NT2/D1 (cell line): Measurements from ENCODE around the gene COMMD2.
A peak's percentile ranks its signal among the peaks of the same experiment; 100 is the strongest.

ENCODE experiments used
- DNase-seq: peaks from one replicate; pipeline ENCODE4 v3.0.0-alpha.2; 2011; ENCODE audit warnings: low read depth, low spot score
- H3K27me3 ChIP-seq: 2 replicates; pipeline ENCODE4 v1.6.0; 2011; ENCODE audit warnings: mild to moderate bottlenecking; ENCODE audit not compliant: insufficient read length, insufficient read depth
- H3K36me3 ChIP-seq: 2 replicates; pipeline ENCODE4 v1.6.1; 2011; ENCODE audit warnings: mild to moderate bottlenecking, low read length, mixed read lengths; ENCODE audit not compliant: insufficient read depth, insufficient read length
- H3K4me1 ChIP-seq: 2 replicates; pipeline ENCODE4 v1.5.1; 2011; ENCODE audit not compliant: insufficient read depth, insufficient read length
- H3K4me3 ChIP-seq: 2 replicates; pipeline ENCODE4 v1.5.1; 2011; ENCODE audit warnings: low read depth; ENCODE audit not compliant: insufficient read length
- H3K9ac ChIP-seq: 2 replicates; pipeline ENCODE4 v1.6.0; 2011; ENCODE audit warnings: low read depth; ENCODE audit not compliant: insufficient read length
- H3K9me3 ChIP-seq: 2 replicates; pipeline ENCODE4 v1.5.1; 2011; ENCODE audit warnings: mild to moderate bottlenecking, low read length; ENCODE audit not compliant: insufficient read depth
- SUZ12 ChIP-seq: IDR thresholded peaks from 2 replicates; pipeline ENCODE4 v1.6.1; 2011; ENCODE audit not compliant: insufficient read length, insufficient read depth; ENCODE audit errors: extremely low read depth
- YY1 ChIP-seq: IDR thresholded peaks from 2 replicates; pipeline ENCODE4 v1.6.1; 2011; ENCODE audit not compliant: insufficient read length, insufficient read depth
- ZNF274 ChIP-seq: IDR thresholded peaks from 2 replicates; pipeline ENCODE4 v1.6.1; 2011; ENCODE audit warnings: mild to moderate bottlenecking, low read depth, low read length

Gene COMMD2

DNA sequence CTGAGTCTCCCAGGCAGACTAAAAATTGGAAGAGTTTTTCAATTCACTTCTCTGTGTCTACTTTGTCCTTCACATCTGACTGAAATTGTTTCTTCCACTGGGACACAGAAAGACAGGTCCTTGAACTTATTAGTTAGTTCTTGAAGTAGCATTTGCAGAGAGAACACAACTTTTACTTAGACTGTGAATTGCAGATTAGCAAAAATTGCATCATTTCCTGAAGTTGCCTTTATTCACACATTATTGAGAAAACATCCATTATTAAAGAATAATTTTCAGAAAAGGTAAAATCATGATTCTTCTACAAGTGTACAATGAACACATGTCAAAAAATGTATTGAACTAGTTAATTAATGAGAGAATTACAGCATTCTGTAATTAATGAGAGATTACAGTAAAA, 1.4 kb upstream of the COMMD2 start:
- DNase-seq = no peak
- Histone ChIP-seq H3K9me3 (no peaks in the 10 kb centered on the region), H3K4me1 (no peaks in the 10 kb centered on the region)

DNA sequence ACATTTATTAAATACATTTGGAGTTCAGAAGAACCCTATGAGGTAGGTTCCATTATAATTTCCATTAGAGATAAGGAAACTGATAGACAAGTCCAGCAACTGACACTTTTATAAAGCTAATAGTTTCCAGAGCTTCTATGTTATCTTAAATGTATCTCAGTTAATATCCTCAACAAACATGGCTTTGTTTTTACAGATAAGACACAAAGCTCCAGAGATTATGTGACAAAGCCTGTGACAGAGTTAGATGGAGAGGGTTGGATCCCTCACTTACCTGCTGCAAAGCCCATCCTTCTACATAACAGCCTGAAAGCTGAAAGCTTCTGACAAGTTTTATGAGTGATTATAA, 473 bp upstream of the COMMD2 start:
- Histone ChIP-seq H3K4me3 (peak overlapping the region; percentile 92), H3K9ac (no peak overlapping the region), H3K9me3 (no peaks in the 10 kb centered on the region), H3K36me3 (peaks cover 35% of the 10 kb centered on the region), H3K27me3 (no peaks in the 10 kb centered on the region), H3K4me1 (no peaks in the 10 kb centered on the region)
- no peak for TF ChIP-seq YY1
- no peak for TF ChIP-seq ZNF274
- TF ChIP-seq SUZ12 = no peak
- DNase-seq = no peak

More for the DNA sequence above, 1.4 kb upstream of the COMMD2 start:
- H3K36me3 ChIP-seq = peaks cover 26% of the 10 kb centered on the region
- no peak for TF ChIP-seq YY1
- TF ChIP-seq ZNF274 = no peak
- TF ChIP-seq SUZ12 = no peak
- no peaks in the 10 kb centered on the region for H3K27me3 ChIP-seq
- no peak overlapping the region for H3K9ac ChIP-seq
- no peak overlapping the region for H3K4me3 ChIP-seq

DNA sequence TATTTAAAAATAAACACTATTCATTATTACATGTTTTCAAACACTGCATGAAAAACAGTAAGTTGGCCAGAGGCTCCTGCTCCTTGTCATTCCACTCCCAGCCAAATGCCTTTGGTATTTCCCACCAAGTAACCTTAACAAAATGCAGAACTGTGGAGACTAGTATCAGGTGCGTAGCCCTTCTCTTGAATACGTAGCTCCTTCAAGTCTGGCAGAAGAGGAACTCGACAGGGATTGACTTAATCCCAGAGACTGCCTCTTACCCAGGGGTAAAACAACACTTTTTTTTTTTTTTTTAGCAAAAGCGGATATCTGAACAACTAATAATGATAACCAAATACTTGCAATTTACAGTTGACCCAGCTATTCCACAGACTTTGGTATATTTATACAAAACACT, 738 bp downstream of the COMMD2 start:
- no peaks in the 10 kb centered on the region for H3K27me3 ChIP-seq
- TF ChIP-seq ZNF274 (no peak), SUZ12 (no peak)
- no peak for DNase-seq

DNA sequence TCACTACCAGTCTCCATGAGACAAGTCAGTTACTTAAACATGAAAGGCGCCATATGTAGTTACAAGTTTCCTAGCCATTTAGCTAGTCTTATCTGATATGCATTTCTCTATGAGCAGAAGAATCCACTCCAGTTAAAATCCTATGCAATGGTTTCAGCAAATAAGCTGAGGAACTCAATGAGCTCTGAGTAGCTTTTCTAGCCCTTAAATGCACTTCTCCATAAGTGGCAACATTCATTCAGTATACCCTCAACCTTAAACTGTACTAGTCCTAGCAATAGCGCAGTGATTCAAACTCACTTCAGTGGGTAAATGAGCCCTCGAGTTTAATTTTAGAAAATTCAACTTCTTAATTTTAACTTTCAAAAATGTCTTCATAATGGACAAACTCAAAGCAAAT, 7.7 kb downstream of the COMMD2 start:
- Histone ChIP-seq H3K27me3 (no peaks in the 10 kb centered on the region), H3K4me3 (no peak overlapping the region), H3K9me3 (no peaks in the 10 kb centered on the region), H3K9ac (no peak overlapping the region), H3K36me3 (peaks cover 90% of the 10 kb centered on the region), H3K4me1 (no peaks in the 10 kb centered on the region)
- DNase-seq = no peak
- no peak for TF ChIP-seq YY1
- no peak for TF ChIP-seq ZNF274
- TF ChIP-seq SUZ12 = no peak

More for the DNA sequence above, 738 bp downstream of the COMMD2 start:
- no peaks in the 10 kb centered on the region for H3K9me3 ChIP-seq
- H3K4me3 ChIP-seq = peak overlapping the region; percentile 92
- H3K9ac ChIP-seq = peak overlapping the region; percentile 96
- peaks cover 47% of the 10 kb centered on the region for H3K36me3 ChIP-seq
- H3K4me1 ChIP-seq = no peaks in the 10 kb centered on the region

DNA sequence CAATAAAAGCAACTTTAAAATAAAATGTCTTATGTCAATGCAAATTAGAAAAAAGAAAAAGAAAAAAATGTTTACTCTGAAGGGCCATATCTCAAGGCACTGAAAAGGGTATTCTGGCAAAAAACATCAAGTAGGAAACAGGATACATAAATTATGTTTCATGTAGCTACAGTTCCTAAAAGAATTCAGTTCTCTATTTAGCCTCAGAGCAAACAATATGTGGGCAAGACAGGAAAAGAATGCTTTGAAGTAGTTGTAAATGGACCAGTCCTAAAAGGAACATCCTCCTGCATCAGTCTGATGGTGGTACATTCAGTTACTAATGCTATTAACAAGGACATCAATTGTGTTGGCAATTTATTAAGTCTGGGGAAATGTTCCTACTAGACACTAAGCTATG, 8.1 kb downstream of the COMMD2 start:
- Histone ChIP-seq H3K4me3 (no peak overlapping the region), H3K9me3 (no peaks in the 10 kb centered on the region), H3K36me3 (peaks cover 89% of the 10 kb centered on the region), H3K27me3 (no peaks in the 10 kb centered on the region), H3K9ac (no peak overlapping the region), H3K4me1 (no peaks in the 10 kb centered on the region)
- TF ChIP-seq SUZ12 (no peak), YY1 (no peak), ZNF274 (no peak)
- DNase-seq = no peak

DNA sequence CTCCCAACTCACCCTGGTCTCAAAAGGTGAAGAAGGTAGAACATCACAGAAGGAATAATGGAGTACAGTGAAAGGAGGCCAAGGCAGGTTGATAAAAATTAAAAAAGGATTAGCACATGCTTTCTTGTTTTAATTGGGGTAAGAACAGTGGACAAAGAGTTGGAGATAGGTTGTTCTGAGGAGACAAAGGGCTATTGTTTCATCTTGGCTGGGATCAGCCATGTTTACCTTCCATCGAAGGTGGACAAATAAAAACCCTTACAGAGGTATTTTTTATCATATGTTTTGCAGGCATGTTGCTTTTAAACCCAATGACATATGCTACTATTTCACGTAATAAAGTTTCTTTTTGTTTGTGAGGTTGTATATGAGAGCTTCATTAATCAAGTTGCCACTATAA, 12.9 kb downstream of the COMMD2 start:
- H3K27me3 ChIP-seq = no peaks in the 10 kb centered on the region
- peaks cover 60% of the 10 kb centered on the region for H3K36me3 ChIP-seq
- no peaks in the 10 kb centered on the region for H3K4me1 ChIP-seq
- no peak overlapping the region for H3K9ac ChIP-seq
- no peak overlapping the region for H3K4me3 ChIP-seq
- H3K9me3 ChIP-seq = no peaks in the 10 kb centered on the region
- DNase-seq = no peak
- TF ChIP-seq YY1 (no peak), SUZ12 (no peak), ZNF274 (no peak)

DNA sequence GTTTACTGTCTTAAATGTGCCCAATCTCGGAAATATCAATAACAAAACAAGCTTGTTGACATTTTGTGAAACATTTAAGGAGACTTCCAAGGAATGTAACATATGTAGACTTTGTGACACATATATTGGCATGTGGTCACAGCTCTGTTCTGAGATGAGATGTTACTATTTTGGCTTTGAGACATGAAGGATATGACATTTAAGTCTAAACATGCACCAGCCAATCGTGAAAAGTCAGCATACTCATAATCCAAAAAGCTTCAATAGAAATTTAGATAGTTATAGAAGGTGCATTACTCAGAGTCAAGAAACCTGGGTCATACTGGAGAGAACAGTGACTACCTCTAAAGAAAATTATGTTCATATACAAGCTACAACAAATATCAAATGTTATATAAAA, 13.4 kb downstream of the COMMD2 start:
- Histone ChIP-seq H3K4me1 (no peaks in the 10 kb centered on the region), H3K9me3 (no peaks in the 10 kb centered on the region), H3K9ac (no peak overlapping the region), H3K27me3 (no peaks in the 10 kb centered on the region), H3K4me3 (no peak overlapping the region), H3K36me3 (peaks cover 55% of the 10 kb centered on the region)
- no peak for DNase-seq
- TF ChIP-seq YY1 (no peak), ZNF274 (no peak), SUZ12 (no peak)

DNA sequence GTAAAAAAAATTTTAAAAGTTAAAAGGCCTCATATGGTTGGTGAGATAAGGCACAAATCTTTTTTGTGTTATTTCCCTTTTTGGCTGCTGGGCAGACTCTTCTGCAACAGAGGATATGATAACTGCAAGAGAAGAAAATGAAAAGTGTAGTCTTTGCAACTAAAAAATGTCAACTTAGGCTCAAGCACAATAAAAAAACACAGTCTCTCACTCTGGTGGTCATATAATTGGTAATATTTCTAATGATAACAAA, 15.4 kb downstream of the COMMD2 start:
- Histone ChIP-seq H3K4me1 (no peaks in the 10 kb centered on the region), H3K27me3 (no peaks in the 10 kb centered on the region), H3K36me3 (peaks cover 42% of the 10 kb centered on the region), H3K9ac (no peak overlapping the region), H3K4me3 (no peak overlapping the region), H3K9me3 (no peaks in the 10 kb centered on the region)
- TF ChIP-seq SUZ12 (no peak), ZNF274 (no peak), YY1 (no peak)
- DNase-seq = no peak
